Heart right ventricle (tissue), 16 donors: ENCODE results near the gene NUP42. TPM values are rescaled to one million over a fixed set of nuclear protein-coding genes. Genes with fewer than 3 reads are reported as not detected.
A peak's percentile ranks its signal among the peaks of the same experiment; 100 is the strongest.

Experiments
- ATAC-seq, 8 donors: fragments of 200-7000 bp; cut with Tn5 transposase; one replicate each; pipeline ENCODE4 v1.9.1; 2020; ENCODE audit warnings: mild to moderate bottlenecking in 8 of 8, moderate library complexity in 8 of 8, moderate number of reproducible peaks in 1 of 8
- DNase-seq, 2 donors: peaks; one replicate each; pipeline ENCODE4 v3.0.0-alpha.2; 2020
- H3K27ac ChIP-seq, 10 donors: fragments of 200-600 bp; sonication (generic) in 2 of 10; one replicate each; pipeline versions ENCODE4 v1.5.0 to v1.8.0; 2020 to 2022; ENCODE audit warnings: mild to moderate bottlenecking in 3 of 10
- H3K27me3 ChIP-seq, 7 donors: fragments of 200-600 bp; one replicate each; pipeline ENCODE4 v1.8.0; 2021 to 2022; ENCODE audit warnings: mild to moderate bottlenecking in 2 of 7
- H3K36me3 ChIP-seq, 9 donors: fragments of 200-600 bp; sonication (generic) in 1 of 9; one replicate each; pipeline versions ENCODE4 v1.5.0 to v1.8.0; 2020 to 2022; ENCODE audit warnings: mild to moderate bottlenecking in 2 of 9
- H3K4me1 ChIP-seq, 9 donors: fragments of 200-600 bp; sonication (generic) in 1 of 9; one replicate each; pipeline versions ENCODE4 v1.5.0 to v1.8.0; 2020 to 2022; ENCODE audit warnings: mild to moderate bottlenecking in 4 of 9
- H3K4me3 ChIP-seq, 10 donors: fragments of 200-600 bp; sonication (generic) in 2 of 10; one replicate each; pipeline versions ENCODE4 v1.5.0 to v1.8.0; 2020 to 2022; ENCODE audit warnings: mild to moderate bottlenecking in 7 of 10, moderate library complexity in 2 of 10
- H3K9me3 ChIP-seq, 11 donors: fragments of 200-600 bp in 10 of 11; sonication (generic) in 2 of 11; one replicate each; pipeline versions ENCODE4 v1.5.0 to v1.8.0; 2013 to 2022; ENCODE audit warnings: mild to moderate bottlenecking in 2 of 11, control low read depth in 1 of 11, moderate library complexity in 1 of 11
- WGBS, 2 donors: extraction: QIAGEN DNeasy Blood & Tissue Kit; methylation state at CpG; one replicate each; pipeline ENCODE4 v1.1.7; 2013; ENCODE audit warnings: inconsistent platforms in 1 of 2; 5-methylcytosine and 5-hydroxymethylcytosine counted together
- intact Hi-C, 10 donors: fragments of 100-400 bp; cut with DNase I; formaldehyde crosslinking; loops; one replicate each; pipeline versions ENCODE4 v1.11.1 to v1.14.2; 2022
- polyA plus RNA-seq, 2 donors: library from polyadenylated mRNA; stranded (reverse); fragments of 200-250 nt; gene quantifications; one replicate each; pipeline ENCODE4 v1.2.3, GENCODE V29; 2013
- total RNA-seq, 10 donors: library from RNA; stranded (reverse); fragmentation: NEBNext Ultra II Directional in 3 of 10; extraction: Animal tissue kit (Norgen Biotek cat#: 25700) in 3 of 10; gene quantifications; one replicate each; pipeline versions ENCODE4 v1.2.1 to v1.2.4, GENCODE V29; 2021 to 2023
- TF ChIP-seq, protein P1 (sequence below), 9 donors: fragments of 200-600 bp; sonication (generic) in 2 of 9; IDR thresholded peaks; one replicate each; pipeline versions ENCODE4 v1.5.0 to v1.8.0; 2021 to 2022; ENCODE audit warnings: antibody characterized with exemption in 9 of 9, mild to moderate bottlenecking in 5 of 9, moderate library complexity in 1 of 9
- donor health status: Arrhythmogenic right ventricular cardiomyopathy.
- donor health status: ischemic (EF 13 %, LVEDD 7.1; RV severe dilation, severe dysfunction).
- donor health status: healthy with polysubstance abuse.
- donor health status: DM: no; HTN: yes; CAD: no.
- donor health status: DM: no; HTN: no; CAD: no.
- donor health status: ischemic (EF 25% LVEDD 6.9; RV normal size, moderate dysfunction).
- donor health status: ischemic (EF 25% LVEDD 5.7; RV mildly dilated, moderate dysfunction).
- donor health status: healthy.
- donor health status: DM: yes; HTN: yes; CAD: no.
- donor health status: Ischemic cardiomyopathy.
- donor health status: ischemic (EF 35%, LVEDD 5.7; RV mildly dilated, moderate dysfunction).
- donor health status: nonischemic (EF 11% LVEDD 7.7; RV severe dilation, severe dysfunction).
- donor health status: DM: yes; HTN: yes; CAD: no.
- donor health status: PGD.
- donor health status: ischemic (EF 29% LVEDD 5.4; RV normal size, mild dysfunction).
- donor health status: nonischemic (EF 23%, LVEDD 6.1; RV moderate dilation, normal function).

Gene NUP42
- total and polyA plus RNA-seq, 12 donors: 14.7 to 26.1 (median 21.0) TPM

DNA sequence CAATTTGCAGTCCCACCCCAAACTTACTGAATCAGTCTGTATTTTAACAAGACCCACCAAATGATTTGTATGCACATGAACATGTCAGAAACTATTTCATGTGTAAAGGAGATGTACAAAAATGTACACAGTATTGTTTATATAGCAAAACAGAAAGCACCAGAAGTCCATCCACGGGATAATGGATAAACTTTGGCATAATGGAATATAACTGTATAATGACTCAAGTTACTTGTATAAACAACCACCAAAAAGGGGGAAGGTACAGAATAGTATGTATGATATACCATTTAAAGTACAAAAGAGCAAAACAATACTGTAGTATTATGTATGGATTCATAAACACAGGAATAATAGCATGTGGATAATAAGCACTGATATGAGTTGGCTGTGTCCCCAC lies 22.4 kb downstream of the NUP42 start:
- TF ChIP-seq, protein P1, sequence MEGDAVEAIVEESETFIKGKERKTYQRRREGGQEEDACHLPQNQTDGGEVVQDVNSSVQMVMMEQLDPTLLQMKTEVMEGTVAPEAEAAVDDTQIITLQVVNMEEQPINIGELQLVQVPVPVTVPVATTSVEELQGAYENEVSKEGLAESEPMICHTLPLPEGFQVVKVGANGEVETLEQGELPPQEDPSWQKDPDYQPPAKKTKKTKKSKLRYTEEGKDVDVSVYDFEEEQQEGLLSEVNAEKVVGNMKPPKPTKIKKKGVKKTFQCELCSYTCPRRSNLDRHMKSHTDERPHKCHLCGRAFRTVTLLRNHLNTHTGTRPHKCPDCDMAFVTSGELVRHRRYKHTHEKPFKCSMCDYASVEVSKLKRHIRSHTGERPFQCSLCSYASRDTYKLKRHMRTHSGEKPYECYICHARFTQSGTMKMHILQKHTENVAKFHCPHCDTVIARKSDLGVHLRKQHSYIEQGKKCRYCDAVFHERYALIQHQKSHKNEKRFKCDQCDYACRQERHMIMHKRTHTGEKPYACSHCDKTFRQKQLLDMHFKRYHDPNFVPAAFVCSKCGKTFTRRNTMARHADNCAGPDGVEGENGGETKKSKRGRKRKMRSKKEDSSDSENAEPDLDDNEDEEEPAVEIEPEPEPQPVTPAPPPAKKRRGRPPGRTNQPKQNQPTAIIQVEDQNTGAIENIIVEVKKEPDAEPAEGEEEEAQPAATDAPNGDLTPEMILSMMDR (IDR thresholded peaks at IDR 0.05): no peak
- H3K4me1 ChIP-seq: peaks cover 0 to 13% (median 0%) of the 10 kb centered on the region in 9 donors
- whole genome bisulfite sequencing, 2 donors: 98 to 100% methylated on average over 1 of the region's 1 CpG
- peaks cover 0 to 6% (median 0%) of the 10 kb centered on the region in 7 donors for H3K27me3 ChIP-seq
- ATAC-seq: no peak
- peaks cover 0 to 39% (median 17%) of the 10 kb centered on the region in 9 donors for H3K36me3 ChIP-seq
- DNase-seq: no peak
- no peaks in the 10 kb centered on the region for H3K9me3 ChIP-seq
- intact Hi-C loops: loop anchor here in 1 of 10 donors (5.0 kb wide), 1 partner anchor 43 kb away; the partner anchor contains the start of gene GPNMB
- H3K4me3 ChIP-seq: no peak overlapping the region
- no peak overlapping the region for H3K27ac ChIP-seq

DNA sequence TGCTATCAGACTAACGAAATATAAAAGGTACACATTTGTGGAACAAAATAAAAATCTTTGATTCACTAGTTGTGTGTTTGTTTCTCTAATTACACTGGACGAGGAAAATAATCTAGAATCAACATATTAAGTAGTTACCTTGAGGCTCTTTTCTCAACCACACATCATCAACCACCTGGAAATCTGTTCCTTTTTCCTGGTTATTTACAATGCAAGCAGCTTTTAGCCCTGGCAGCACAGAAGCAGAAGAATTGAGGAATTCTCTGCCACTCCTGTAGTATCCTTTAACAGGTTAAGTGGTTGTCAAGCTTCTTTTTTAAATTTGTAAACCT lies 23.7 kb downstream of the NUP42 start:
- H3K27me3 ChIP-seq: peaks cover 0 to 6% (median 0%) of the 10 kb centered on the region in 7 donors
- no peak for DNase-seq
- peaks cover 0 to 26% (median 8%) of the 10 kb centered on the region in 9 donors for H3K36me3 ChIP-seq
- WGBS, 2 donors: 71 to 92% methylated on average over 2 of the region's 2 CpGs
- TF ChIP-seq, protein P1 (IDR thresholded peaks at IDR 0.05): no peak
- peak overlapping the region in 6 of 10 donors; percentile 23 to 49 (median 47) for H3K4me3 ChIP-seq
- ATAC-seq: no peak
- intact Hi-C loops: loop anchor here in 1 of 10 donors (5.0 kb wide), 1 partner anchor 42 kb away; the partner anchor contains the start of gene GPNMB
- H3K9me3 ChIP-seq: no peaks in the 10 kb centered on the region
- H3K27ac ChIP-seq: peak overlapping the region in 3 of 10 donors; percentile 58 to 86 (median 70)
- peaks cover 0 to 17% (median 0%) of the 10 kb centered on the region in 9 donors for H3K4me1 ChIP-seq

DNA sequence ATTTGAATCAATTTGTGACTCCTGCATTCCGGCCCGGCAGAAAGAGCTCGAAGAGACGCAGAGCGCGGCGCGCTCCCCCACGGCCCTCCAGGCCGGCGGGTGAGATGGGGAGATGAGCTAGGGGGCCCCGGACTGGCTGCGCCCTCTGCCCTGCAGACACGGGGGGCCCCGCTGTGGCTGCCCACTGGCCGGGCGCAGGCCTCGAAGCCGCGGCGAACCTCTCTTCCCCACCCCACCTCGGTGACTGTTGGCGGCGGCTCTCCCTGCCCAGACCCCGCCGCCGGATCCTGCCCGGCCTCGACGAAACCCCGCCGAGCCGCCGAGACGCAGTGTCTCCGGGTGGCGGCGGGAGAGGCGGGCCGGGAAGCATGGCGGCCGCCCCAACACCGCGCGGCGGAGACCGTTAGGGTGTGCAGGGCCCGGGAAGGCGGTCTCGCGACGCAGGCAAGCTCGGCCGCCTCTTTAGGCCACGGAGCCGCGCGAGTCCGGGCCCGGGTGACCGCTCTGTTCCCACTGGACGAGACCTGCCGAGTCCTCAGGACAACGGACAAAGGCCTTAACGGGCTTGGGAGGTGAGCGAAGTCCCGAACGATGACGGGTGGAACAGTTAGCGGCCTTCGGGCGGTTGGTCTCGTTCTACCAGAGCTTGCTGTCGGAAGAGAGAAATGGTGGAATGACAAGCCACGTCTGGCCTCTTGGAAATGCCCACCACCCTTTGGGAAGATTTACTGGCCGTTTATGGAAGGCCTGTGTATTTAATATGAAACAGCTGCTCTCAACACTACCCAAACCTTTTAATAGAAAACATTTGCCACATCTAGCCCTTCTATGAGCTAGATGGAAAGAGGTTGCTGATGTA lies 24.3 kb downstream of the NUP42 start:
- 14 to 23% methylated on average over 74 to 76 of the region's 76 CpGs for WGBS, 2 donors
- peaks cover 0 to 20% (median 4%) of the 10 kb centered on the region in 9 donors for H3K36me3 ChIP-seq
- TF ChIP-seq, protein P1 (IDR thresholded peaks at IDR 0.05): no peak
- DNase-seq (peak in 1 of 2 donors; percentile 31), ATAC-seq (peak; percentile 30 to 84 (median 66))
- H3K4me1 ChIP-seq: peaks cover 0 to 22% (median 0%) of the 10 kb centered on the region in 9 donors
- H3K9me3 ChIP-seq: no peaks in the 10 kb centered on the region
- intact Hi-C loops: loop anchor here in 1 of 10 donors (5.0 kb wide), 1 partner anchor 41 kb away; the partner anchor contains the start of gene GPNMB
- H3K27ac ChIP-seq: peak overlapping the region in 6 of 10 donors; percentile 19 to 86 (median 60)
- peaks cover 0 to 6% (median 0%) of the 10 kb centered on the region in 7 donors for H3K27me3 ChIP-seq
- H3K4me3 ChIP-seq: peak overlapping the region in 8 of 10 donors; percentile 10 to 49 (median 45)

DNA sequence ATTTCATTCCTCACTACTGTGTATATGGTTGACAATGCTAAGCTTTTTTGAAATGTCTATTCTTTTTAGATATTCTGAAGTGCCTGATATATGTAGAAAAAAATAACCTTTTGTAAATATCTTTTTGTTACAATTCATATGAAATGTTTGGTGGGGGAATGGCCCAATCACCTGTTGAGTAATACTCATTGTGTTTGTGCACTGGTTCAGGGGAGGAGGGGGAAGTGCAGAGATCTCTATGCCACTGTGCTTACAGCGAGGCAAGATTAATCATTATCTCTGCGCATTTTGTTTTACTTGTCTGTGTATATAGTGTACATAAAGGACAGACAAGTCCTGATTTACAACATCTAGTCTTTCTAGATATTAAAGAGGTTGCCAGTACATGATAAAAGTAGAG lies 25.2 kb downstream of the NUP42 start:
- TF ChIP-seq, protein P1 (IDR thresholded peaks at IDR 0.05): no peak
- Histone ChIP-seq H3K36me3 (peaks cover 0 to 12% (median 0%) of the 10 kb centered on the region in 9 donors), H3K4me1 (peaks cover 0 to 22% (median 0%) of the 10 kb centered on the region in 9 donors), H3K9me3 (no peaks in the 10 kb centered on the region), H3K27me3 (peaks cover 0 to 6% (median 0%) of the 10 kb centered on the region in 7 donors), H3K27ac (peak overlapping the region in 1 of 10 donors; percentile 86), H3K4me3 (peak overlapping the region in 1 of 10 donors; percentile 47)
- 76 to 91% methylated on average over 2 of the region's 2 CpGs for WGBS, 2 donors
- intact Hi-C loops: loop anchor here in 1 of 10 donors (5.0 kb wide), 1 partner anchor 40 kb away; the partner anchor contains the start of gene GPNMB
- ATAC-seq (no peak), DNase-seq (no peak)
